NCI-H748 (cell line): ENCODE data around the gene CTPS1.

Source experiments
- DNase-seq: peaks from one replicate; lab custom pipeline; 2025; ENCODE audit not compliant: unreplicated experiment; lab: John Stamatoyannopoulos, UW

The CTPS1 gene

DNA sequence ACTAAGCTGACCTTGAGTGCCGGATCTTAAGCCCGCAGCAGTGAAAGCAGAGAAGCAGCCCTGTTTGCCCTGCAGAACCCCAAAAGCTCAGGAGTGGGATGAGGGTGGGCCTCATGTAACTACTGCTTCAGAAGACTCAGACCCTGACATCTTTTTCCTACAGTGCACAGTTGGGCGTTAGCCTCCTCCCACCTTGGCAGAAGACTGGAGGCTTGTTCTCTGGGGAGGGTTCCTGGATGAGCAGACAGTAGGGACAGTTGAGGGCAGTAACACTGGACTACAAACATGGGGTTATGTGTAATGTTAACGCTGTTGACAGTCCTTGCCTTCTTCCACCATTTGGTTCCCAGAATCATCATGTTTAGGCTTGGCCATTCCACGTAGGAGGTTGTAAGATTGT is 9.6 kb downstream of the CTPS1 start:
- no peak for DNase-seq

DNA sequence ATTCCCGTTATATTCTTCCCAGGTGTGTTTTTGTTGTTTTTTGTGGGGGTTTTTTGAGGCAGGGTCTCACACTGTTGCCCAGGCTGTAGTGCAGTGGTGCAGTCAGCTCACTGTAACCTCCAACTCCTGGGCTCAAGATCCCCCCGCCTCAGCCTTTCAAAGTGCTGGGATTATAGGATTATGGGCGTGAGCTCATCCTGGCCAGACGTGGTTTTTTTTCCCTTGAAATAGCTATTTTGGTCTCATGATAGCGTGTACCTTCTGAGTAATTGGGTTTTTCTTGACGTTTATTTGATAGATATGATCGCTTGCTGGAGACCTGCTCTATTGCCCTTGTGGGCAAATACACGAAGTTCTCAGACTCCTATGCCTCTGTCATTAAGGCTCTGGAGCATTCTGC is 17.6 kb downstream of the CTPS1 start:
- DNase-seq: no peak

DNA sequence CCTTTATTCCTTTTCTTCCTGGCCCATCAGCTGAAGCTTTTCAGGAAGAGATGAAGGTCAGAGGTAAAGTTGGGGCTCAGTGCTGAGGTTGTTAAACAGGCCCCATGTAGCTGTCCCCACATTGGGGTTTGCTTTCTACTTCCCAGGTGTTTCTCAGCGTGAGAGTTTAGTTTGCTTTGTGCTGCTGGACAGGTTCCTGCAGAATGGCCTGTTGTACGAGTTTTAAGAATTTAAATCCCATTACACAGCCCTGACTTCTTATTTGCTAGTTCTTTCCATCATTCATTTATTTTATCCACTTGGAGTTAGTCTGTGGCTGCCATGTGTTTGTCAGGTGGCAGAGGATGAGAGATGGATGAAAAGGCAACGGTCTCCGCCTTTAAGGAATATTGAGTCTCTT is 19.2 kb downstream of the CTPS1 start:
- no peak for DNase-seq

DNA sequence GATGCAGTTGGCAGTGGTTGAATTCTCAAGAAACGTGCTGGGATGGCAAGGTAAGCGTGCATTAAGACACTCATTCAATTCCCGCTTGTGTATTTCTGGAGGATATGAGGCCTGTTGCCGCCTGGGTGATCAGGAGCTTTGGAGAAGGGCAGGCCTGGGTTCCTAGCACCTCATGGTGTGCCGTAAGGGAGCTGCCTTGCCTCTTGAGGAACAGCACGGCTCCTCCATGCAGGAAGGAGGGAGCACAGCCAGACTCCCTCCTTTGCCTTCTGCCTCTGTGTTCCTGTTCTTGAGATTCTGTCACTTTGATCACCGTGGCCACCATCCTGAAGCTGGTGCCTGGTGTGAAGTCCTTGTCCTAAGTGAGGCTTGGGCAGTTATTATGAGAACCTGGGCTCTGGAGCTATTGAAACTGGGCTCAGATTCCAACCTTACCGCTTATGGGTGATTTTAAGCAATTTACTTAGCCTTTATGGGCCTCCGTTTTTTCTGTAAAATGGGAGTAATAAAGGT is 23.7 kb downstream of the CTPS1 start:
- no peak for DNase-seq

DNA sequence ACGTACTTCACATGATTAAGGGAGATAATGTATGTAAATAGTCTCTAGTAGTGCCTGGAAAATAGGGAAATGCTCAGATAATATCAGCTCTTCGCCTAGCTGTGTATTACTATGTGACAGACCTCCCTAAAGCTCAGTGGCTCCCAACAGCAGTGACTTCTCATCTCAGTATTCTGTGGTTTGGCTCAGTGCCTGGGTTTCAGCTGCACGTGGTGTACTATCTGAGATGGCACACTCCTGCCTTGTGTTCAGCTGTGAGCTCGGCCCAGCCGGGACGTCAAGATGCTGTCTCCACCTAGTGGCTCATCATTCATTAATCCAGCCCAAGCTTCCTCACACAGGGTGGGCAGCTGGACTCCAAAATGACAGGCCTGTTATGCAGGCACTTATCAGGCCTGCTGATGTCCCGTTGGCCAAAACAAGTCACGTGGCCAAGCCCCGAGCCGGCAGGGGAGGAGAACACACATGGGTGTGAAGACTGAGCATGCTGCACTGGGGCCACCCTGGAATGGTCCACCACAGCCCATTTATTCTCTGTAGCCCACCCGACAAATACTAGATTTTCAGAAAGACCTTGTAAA is 24.2 kb downstream of the CTPS1 start:
- peak; percentile 61 for DNase-seq

DNA sequence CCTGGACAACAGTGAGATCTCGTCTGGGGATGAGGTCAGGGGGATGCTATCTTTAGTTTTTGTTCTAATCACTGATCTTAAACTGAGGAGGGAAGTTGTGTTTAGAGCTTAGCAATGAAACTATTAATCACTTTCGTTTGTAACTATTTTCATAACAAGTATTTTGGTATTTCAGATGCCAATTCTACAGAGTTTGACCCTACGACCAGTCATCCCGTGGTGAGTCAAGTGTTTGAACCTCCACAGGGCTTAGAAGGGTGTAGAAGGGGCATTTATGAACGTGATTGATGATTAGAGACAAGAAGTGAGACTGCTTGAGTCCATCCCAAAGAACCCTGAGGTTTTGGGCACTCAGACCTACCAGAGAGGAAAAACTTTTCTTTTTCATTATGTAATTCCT is 26.4 kb downstream of the CTPS1 start:
- DNase-seq: no peak

DNA sequence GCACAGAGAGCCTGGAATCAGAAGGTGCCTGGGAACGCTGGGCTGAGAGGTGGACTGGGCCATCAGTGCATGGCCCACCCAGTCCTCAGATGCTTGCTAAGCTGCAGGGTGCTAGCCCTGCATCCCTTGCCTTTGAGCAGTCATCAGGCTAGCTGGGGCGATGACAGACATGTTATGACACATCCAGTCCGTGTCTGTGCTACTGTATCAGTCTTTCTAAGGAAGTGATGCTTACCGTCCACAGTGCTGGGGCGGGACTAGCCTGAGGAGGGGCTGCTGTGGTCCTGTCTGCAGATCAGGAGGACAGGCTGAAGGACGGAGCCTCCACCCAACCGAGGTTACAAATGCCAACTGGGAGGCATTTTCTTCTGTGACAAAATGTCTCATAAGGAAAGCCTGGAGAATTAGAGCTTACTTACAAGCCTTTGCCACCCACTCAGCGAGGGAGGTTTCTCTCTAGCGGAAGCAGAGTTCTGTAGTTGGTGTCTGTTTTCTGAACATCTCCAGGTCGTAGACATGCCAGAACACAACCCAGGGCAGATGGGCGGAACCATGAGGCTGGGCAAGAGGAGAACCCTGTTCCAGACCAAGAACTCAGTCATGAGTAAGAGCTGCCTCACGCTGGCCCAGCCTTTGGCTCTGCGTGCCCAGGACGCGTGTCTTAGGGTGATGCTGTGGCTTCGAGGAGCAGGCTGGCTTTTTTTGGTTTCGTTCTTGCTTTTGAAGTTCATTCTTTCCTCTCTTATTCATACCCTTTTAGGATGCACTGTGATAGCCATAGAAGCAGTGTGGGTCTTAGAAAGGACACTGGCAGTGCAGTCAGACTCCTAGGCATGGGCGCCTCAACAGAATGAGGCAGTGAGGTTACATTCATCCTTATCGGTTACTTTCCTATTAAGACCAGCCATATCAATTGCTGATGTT is 27.7 kb downstream of the CTPS1 start:
- DNase-seq: no peak

DNA sequence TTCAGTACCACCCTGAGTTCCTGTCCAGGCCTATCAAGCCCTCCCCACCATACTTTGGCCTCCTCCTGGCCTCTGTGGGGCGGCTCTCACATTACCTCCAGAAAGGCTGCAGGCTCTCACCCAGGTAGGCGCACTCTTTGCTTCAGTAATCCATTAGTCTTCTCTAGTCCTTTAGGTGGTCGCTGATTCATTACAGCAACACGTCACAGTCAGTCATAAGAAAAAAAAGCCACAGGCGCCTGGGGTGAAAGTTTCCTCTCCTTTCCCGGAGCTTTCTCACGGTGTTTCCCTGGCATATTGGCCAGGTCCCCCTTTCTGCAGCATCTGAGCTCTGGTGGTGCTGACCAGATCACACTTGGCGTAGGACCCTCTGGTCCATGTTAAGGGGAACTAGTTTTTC is 30.0 kb downstream of the CTPS1 start:
- DNase-seq: no peak

DNA sequence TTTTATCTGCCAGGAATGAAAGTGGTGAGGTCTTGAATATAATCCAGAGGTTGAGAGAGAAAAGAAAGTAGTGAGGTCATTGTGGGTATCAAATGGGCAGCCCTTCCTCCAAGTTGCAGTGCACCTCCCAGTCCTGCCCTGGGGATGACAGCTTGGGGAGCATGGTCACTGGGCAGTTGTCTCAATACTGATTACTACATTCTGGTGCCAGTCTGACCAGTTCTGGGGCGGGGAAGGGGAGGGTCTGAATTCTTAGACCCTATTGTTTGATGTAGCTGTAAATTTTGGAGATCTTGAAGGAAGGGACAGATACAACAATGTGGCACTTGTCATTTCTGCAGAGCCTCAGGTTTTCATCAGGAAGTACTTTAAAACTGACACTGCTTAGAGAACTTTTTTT is 30.8 kb downstream of the CTPS1 start:
- no peak for DNase-seq

DNA sequence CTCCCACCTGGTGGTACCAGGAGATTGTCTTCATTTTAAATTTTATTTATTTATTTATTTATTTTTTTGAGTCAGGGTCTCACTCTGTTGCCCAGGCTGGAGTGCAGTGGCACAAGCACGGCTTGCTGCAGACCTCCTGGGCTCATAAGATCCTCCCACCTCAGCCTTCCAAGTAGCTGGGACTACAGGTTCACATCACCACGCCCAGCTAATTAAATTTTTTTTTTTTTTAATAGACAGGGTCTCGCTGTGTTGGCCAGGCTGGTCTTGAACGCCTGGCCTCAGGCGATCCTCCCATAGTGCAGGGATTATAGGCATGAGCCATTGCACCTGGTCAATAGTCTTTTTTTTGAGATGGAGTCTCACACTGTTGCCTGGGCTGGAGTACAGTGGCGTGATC is 33.5 kb downstream of the CTPS1 start:
- DNase-seq: no peak

DNA sequence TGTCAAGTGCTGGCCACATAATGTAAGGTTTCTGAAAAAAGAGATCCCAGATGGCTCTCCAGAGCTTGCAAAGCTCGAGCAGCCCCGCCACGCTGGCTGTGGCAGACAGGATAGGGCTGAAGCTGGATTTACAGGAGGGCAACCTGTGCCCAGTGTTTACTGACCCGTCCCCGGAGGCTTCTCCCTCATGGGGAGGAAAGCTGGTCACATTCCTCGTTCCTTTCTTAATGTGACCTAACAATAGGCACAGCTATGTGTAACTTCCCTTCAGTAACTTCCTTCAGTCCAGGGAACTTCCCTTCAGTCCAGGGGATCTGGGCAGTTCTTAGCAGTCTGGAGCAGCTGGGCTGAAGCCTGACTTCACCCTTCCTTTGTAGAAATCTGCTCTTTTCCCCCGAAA is 34.3 kb downstream of the CTPS1 start:
- no peak for DNase-seq

DNA sequence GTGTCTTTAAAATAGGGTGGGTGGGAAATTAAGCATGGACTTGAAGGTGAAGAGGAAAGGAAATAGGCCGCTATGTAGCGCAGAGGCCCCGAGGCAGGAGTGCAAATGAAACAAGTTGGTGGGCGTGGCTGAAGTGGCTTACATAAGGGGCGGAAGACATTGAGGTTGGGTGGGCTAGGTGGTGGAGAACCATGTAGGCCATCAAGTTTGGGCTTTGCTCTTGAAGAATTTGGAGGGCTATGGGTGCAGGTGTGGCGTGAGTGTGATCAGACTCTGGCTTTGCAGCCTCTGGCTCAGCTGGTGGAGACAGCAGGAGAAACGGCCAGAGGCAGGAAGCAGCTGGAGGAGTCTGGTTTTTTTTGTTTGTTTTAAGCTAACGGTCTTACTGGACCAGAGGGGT is 35.4 kb downstream of the CTPS1 start:
- DNase-seq: no peak

DNA sequence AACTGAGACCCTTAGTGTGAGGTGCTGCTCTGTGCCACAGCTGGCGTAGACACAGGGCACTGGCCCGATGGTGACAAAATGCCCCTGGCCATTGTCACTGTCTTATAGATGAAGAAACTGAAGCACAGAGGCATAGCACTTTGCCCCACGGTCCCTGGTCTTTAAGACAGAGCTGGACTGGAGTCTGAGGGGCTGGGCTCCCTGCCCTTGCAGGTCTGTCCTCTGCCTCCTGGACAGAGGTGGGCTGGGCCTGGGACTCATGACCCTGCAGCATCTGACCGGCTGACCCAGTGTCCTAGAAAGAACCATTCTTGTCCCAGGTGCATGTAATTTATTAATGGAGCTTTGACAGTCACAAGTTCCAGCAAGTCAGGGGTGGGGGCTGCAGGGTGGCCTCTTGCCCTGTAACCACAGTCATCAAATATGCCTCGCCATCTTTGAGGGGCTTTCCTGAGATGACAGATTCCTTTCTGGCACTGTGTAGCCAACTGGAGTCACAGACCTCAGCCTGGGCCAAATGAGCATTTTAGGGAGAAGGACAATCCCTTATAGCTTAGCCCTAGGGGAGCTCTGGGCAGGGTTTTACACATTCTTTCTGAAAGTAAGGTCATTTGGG is 35.9 kb downstream of the CTPS1 start:
- DNase-seq: no peak

DNA sequence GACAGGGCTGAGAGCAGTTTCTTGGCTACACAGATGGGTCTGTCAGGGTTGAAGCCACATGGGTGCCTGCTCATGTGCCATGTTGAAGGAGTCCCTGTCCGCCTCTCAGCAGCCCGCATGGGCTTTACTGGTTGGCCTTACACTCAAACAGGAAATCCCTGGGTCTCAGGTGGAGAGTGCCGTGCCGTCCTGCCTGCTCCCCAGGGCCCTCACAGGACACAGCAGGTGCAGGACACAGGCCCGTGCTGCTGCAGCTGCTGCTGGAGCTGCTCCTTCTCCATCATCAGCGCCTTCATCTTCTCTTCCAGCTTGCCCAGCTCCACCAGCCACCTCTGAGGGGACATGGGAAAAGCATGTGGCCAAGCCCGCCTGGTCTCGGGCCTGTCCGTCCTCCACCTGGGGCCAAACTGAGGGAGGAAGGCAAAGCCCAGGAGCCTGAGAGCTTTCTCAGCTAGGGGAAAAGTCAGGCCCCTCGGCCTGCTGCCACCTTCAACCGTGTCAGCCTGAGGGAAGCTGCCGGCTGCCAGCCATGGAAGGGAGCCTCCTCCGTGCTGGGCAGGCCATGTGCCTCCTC is 36.5 kb downstream of the CTPS1 start:
- DNase-seq: no peak

DNA sequence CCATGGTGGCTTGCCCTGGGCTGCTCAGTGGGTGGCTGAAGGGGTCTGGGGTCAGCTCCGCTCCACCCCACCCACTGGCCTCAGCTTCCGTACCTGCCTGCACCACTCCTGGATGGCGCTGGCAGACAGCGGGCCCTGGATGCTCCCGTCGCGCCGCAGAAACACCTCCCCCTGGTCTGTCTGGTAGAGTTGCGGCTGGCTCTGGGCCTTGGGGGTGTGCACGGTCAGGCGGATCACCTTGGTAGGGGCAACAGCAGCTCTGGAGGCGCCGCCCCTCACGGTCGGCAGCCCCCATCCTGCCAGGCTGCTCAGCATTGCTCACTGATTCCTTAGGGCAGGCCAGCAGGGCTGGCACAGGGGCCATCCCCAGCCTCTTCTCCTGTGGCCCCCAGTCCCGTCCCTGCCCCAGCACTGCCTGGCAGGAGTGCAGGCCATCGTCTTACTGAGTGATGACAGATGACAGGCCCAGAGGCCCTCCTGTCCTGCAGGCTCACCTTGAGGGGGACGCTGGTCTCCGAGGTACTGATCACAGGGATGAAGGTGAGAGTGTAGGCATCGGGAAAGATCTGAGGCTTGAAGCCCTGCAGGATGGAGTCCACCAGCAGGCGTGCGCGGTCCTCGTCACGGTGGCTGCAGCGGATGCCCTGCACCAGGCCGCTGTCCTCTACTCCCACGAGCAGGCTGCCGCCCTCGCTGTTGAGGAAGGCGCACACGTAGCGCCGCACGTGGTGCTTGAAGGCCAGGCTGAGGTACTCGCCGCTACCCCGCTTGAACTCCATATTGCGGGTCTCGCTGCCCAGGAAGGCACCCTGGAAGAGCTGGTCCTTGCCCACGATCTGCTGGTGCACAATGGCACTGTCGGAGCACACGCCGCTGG is 37.9 kb downstream of the CTPS1 start:
- DNase-seq: no peak

DNA sequence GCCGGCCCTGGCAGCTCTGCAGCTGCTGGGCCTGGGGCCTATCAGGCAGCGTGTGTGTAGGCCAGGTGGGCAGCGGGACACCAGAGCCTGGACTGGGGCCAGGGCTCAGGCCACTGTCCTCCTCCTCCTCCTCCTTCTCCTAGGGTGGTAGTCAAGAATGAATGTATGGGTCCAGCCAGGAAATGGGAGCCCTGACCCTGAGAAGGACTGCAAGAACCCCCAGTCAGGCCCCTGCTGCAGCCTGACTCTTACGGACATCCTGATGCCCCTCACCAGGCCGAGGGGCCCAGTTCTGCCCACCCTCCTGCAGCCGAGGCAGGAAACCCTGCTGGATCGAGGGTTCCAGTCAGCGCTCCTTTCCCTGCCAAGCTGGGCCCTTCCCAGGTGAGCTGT is 38.5 kb downstream of the CTPS1 start:
- DNase-seq: no peak

DNA sequence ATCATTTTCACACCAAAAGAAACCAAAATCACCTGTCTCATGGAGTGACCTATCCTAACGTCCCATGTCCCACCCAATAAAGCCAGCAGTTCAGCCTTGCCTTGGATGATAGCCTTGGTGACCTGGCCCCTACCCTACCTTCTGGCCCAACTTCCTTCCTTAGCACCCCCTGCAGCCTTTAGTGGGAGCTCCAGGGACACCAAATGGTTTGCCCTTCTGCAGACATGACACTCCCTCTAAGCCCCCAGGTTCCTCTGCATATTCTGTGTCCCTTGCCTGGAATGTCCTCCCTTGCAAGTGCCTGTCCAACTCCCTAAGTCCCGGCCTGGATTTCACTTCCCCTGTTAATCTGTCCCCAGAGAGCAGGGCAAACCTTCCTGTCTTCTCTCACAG is 39.9 kb downstream of the CTPS1 start:
- DNase-seq: no peak

DNA sequence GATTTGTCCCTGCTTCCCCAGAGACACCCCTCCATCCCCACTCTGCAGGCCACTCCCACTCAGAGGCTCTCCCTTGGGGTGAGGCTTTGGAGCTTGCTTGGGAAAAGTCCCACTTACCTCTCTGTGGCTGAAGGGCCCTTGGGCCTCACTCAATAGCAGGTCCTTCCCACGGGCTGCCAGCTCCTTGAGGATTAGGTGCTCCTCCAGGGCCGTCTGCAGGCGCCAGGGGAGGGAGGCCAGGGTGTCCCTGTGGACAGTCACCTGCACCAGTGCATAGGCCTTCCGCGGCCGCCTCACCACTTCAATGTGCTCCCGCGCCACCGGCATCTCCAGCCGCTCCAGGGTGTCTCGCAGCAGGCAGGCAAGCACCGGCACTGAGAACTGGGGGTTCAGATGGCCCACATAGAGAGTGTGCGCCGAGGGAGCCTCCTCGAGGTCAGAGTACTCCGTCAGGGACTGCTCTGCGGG is 40.6 kb downstream of the CTPS1 start:
- no peak for DNase-seq

DNA sequence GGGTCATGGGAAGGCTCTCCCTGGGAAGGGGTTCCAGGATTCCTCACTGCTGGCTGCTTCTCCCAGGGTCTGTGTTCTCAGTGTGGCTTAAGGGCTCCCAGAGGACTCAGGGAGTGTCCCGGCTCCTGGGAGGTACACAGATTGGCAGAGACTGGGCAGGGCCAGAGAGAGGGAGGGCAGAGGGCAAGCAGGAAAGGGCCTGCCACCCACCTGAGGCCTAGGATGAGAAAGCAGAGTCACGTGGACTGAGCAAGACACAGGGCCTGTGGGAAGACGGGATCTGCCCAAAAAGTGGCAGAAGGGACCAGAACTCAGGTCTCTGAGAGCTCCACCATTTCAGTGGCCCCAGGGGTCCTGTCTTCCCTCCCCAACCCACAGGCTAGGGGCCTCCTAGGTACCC is 41.2 kb downstream of the CTPS1 start:
- no peak for DNase-seq

DNA sequence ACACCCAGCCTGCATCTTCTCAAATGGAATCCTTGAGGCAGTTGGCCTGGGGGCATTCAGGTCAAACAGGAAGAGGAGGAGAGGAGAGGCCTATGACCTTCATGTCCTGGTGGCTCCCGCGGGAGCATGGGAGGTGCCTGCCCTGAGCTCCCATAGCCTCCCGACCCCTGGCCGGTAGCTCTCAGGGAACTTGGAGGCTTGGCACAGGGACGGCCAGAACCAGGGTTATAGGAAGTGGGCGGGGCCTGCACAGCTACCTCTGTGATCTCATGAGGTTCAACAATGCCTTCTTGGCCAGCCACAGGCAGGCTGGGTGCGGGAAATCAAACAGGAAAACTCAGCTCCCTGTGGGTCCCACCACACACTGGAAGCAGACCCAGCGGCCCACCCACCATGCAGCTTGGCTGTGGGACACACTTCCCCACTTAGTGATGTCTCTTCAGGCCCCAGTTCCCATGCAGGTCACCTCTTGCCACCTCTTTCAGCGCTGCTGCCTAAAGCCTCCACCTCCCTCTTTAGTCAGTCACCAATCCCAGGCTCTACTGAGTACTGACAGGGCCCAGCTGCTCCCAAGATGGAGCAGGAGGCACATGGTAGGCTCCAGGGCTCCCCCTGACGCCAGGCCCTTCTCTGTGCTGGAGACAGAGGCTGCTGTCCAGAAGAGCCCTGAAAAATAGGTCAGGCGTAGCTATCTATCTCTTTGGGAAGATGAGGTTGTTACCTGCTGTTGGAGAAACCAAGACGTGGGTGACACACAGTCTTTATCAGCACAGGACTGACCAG is 42.2 kb downstream of the CTPS1 start, which contains the start of gene SLFNL1:
Gene SLFNL1 (minus strand): TSS at position 200 of the 783 bp plus-strand sequence. CDS start 1,065 bp downstream, outside the sequence.
- DNase-seq: peak; percentile 81
